Renal cortical epithelial cell (primary cell): ENCODE data around the gene TIGD1. TPM values are rescaled to one million over a fixed set of nuclear protein-coding genes. Genes with fewer than 3 reads are reported as not detected.
"Not testable (repeated sequence)": the region's sequence is repeated elsewhere in the genome, so short reads cannot be mapped to it uniquely, and the experiment has no call there.

ENCODE experiments used
- DNase-seq: peaks from one replicate; pipeline ENCODE4 v3.0.0-alpha.2; 2011; ENCODE audit warnings: low read depth
- total RNA-seq: library from RNA; depleted of rRNA; stranded (reverse); fragments of >200 nt; gene quantifications from 2 replicates; pipeline ENCODE4 v1.2.3, GENCODE V29; 2014

The TIGD1 gene
- total RNA-seq, 1 donor from 2014 or later, result 3.4 TPM

DNA sequence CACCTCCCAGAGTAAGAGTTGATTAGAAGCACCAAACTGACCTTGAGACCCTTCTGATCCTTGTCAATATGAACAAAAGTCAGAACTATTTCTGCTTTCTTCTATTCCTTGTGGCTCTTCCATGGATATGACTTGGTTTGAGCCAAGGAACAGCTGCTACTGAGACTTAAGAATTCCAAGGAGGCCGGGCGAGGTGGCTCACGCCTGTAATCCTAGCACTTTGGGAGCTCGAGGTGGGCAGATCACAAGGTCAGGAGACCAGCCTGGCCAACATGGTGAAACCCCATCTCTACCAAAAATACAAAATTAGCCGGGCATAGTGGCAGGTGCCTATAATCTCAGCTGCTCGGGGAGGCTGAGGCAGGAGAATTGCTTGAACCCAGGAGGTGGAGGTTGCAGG is 20.1 kb upstream of the TIGD1 start:
- not testable (repeated sequence) for DNase-seq

GRCh38 chr2:232569541-232569940 is 19.2 kb upstream of the TIGD1 start:
- DNase-seq, result no peak

DNA sequence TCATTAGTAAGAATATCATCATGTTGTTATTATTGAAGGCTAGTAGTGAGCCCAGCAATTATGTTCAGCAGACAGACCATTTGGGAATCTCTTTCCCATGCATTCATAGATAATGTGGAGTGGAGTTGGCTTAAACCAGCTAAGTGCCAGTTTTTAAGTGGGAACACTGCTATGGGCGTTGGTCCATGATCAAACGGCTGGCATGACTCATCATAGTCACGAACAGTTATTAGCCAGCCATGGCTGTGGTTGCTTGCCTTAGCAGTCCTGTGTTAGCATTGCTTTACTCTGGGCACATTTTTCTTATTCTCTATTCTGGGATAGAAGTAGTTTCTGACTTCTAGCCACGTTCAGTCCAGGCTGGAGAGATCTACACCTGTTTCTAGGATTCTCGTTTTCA is 17.8 kb upstream of the TIGD1 start:
- DNase-seq, result peak; percentile 94

DNA sequence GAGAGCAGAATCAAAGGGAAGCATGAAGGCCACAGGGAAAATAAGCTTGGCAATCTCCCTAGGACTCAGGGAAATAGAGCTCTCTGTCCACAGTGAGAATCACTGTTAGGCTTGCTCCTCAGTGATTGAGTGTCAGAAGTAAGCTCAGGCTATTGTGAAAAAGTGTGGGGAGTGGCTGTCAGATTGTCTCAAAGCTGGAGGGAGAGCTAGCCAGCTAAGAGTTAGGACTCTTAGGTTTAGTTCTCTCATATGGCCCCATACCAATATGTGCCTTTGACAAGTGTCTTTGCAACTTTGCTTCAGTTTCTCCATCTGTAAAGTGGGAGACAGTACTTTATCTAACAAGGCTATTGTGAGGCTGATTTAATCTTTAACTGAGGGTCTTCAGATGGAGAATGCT is 17.4 kb upstream of the TIGD1 start:
- DNase-seq, result peak; percentile 19

- peak; percentile 22 for DNase-seq
These were observed 13.2 kb upstream of the TIGD1 start for GRCh38 chr2:232563580-232563979.

GRCh38 chr2:232562515-232563151 is 12.3 kb upstream of the TIGD1 start:
- no peak for DNase-seq

GRCh38 chr2:232556426-232556825 is 6.1 kb upstream of the TIGD1 start:
- no peak for DNase-seq

- no peak for DNase-seq
These were observed 1.4 kb upstream of the TIGD1 start for GRCh38 chr2:232551776-232552175.

DNA sequence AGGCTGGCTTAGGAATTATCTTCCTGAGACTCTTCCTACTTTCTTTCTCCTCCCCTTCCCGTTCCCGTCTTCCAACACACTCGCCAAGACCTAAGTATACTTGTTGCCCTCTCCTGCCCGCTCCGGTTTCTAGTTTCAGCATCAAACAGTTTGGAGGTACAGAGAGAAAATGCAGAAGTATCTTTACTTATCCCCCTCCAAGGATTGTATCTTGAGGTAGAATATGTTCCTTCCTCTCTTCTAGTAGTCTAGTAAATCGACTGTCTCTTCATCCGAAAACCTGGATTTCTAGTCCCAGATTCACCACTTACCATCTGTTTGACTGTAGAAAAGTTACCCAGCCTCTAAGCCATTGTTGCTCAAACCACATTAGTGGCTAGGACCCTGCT is 887 bp upstream of the TIGD1 start:
- peak; percentile 36 for DNase-seq

DNA sequence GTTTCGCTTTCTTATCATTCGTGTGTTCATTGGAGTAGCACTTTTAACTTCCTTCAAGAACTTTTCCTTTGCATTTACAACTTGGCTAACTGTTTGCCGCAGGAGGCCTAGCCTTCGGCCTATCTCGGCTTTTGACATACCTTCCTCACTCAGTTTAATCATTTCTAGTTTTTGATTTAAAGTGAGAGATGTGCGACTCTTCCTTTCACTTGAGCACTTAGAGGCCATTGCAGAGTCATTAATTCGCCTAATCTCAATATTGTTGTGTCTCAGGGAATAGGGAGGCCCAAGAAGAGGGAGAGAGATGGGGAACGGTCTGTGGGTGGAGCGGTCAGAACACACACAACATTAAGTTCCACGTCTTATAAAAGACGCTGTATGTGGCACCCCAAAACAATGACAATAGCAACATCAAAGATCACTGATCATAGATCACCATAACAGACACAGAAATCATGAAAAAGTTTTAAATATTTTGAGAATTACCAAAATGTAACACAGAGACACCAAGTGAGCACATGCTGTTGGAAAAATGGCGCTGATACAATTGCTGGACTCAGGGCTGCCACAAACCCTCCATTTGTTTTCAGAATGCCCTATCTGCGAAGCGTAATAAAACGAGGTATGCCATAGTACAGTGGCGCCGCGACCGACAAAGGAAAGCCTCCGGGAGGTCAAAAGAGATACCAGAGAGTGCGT is 553 bp downstream of the TIGD1 start:
- no peak for DNase-seq

DNA sequence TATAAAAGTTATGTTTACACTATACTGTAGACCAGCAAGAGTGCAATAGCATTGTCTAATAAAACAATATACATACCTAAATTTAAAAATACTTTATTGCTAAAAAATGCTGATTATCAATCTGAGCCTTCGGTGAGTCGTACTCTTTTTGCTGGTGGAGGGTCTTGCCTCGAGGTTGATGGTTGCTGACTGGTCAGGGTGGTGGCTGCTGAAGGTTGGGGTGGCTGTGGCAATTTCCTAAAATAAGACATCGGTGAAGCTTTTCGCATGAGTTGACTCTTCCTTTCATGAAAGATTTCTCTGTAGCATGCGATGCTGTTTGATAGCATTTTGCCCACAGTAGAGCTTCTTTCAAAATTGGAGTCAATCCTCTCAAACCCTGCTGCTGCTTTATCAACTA is 2.4 kb downstream of the TIGD1 start:
- DNase-seq, result no peak

DNA sequence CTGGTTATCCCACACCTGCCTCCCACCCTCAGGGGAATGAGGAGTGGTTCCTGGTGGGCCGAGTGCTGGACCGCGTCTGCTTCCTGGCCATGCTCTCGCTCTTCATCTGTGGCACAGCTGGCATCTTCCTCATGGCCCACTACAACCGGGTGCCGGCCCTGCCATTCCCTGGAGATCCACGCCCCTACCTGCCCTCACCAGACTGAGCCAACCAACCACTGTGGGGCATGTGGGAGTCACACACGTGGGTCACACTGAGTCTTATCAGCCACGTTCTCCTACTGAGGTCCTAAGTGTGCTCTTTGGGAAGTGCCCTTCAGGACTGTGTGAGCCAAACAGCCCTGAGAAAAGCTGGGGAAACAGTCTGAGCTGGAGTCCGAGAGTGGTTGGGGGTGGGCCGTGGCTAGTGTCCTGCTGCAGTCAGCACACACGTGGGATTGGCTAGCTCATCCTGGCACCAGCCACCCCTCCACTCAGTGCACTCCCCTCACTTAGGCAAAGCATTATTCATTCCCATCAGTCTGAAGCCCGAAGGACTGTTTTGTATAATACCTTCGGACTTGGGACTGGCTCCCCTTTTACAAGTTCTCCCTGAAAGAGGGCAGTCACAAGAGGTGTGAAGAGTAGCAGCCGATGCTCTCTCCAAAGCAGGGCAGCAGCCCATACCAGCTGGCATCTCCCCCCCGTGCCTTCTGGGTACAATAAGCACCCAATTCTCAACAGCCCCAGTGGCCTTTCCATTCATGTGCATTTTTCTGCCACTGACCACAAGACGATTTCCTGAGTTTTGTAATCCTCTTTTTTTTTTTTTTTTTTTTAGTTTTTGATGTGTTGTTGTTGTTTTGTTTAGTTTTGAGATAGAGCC is 4.6 kb downstream of the TIGD1 start:
- no peak for DNase-seq

GRCh38 chr2:232544674-232545073 is 5.7 kb downstream of the TIGD1 start:
- DNase-seq, result no peak

GRCh38 chr2:232543928-232544631 is 6.3 kb downstream of the TIGD1 start:
- DNase-seq, result no peak

DNA sequence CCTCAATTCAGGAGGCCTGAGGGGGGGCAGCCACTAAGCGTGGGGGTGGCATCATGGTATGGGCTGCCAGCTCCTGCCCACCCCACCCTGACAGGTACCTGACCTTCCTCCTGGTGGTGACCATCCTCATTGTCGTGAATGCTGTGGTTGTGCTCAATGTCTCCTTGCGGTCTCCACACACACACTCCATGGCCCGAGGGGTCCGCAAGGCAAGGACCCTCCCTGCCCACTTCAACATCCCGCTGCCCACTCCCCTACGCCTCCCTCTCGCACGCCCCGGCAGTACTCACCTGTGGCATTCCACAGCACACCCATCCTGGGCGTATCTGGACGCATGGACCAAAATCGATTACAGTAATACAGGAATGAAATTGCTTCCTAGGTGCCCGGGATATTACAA is 6.9 kb downstream of the TIGD1 start:
- DNase-seq, result no peak

GRCh38 chr2:232542715-232543467 is 7.5 kb downstream of the TIGD1 start:
- no peak for DNase-seq

- DNase-seq, result no peak
These were observed 8.2 kb downstream of the TIGD1 start for GRCh38 chr2:232541961-232542714.

GRCh38 chr2:232541195-232541960 is 9.0 kb downstream of the TIGD1 start:
- no peak for DNase-seq

- DNase-seq, result no peak
These were observed 9.8 kb downstream of the TIGD1 start for GRCh38 chr2:232540441-232541041.
